NT2/D1 (cell line): ENCODE measurements around the gene SMCO4.

Source experiments
- DNase-seq: peaks from one replicate; pipeline ENCODE4 v3.0.0-alpha.2; 2011; ENCODE audit warnings: low read depth, low spot score
- H3K27me3 ChIP-seq: 2 replicates; pipeline ENCODE4 v1.6.0; 2011; ENCODE audit warnings: mild to moderate bottlenecking; ENCODE audit not compliant: insufficient read length, insufficient read depth
- H3K36me3 ChIP-seq: 2 replicates; pipeline ENCODE4 v1.6.1; 2011; ENCODE audit warnings: mild to moderate bottlenecking, low read length, mixed read lengths; ENCODE audit not compliant: insufficient read depth, insufficient read length
- H3K4me1 ChIP-seq: 2 replicates; pipeline ENCODE4 v1.5.1; 2011; ENCODE audit not compliant: insufficient read depth, insufficient read length
- H3K4me3 ChIP-seq: 2 replicates; pipeline ENCODE4 v1.5.1; 2011; ENCODE audit warnings: low read depth; ENCODE audit not compliant: insufficient read length
- H3K9ac ChIP-seq: 2 replicates; pipeline ENCODE4 v1.6.0; 2011; ENCODE audit warnings: low read depth; ENCODE audit not compliant: insufficient read length
- H3K9me3 ChIP-seq: 2 replicates; pipeline ENCODE4 v1.5.1; 2011; ENCODE audit warnings: mild to moderate bottlenecking, low read length; ENCODE audit not compliant: insufficient read depth
- SUZ12 ChIP-seq: IDR thresholded peaks from 2 replicates; pipeline ENCODE4 v1.6.1; 2011; ENCODE audit not compliant: insufficient read length, insufficient read depth; ENCODE audit errors: extremely low read depth
- YY1 ChIP-seq: IDR thresholded peaks from 2 replicates; pipeline ENCODE4 v1.6.1; 2011; ENCODE audit not compliant: insufficient read length, insufficient read depth
- ZNF274 ChIP-seq: IDR thresholded peaks from 2 replicates; pipeline ENCODE4 v1.6.1; 2011; ENCODE audit warnings: mild to moderate bottlenecking, low read depth, low read length

The SMCO4 gene

GRCh38 chr11:93528757-93529645, 14.2 kb downstream of the SMCO4 start:
- Histone ChIP-seq H3K4me1 (no peaks in the 10 kb centered on the region), H3K9ac (no peak overlapping the region), H3K4me3 (no peak overlapping the region), H3K36me3 (peaks cover 7% of the 10 kb centered on the region), H3K9me3 (no peaks in the 10 kb centered on the region), H3K27me3 (no peaks in the 10 kb centered on the region)
- TF ChIP-seq ZNF274 (no peak), SUZ12 (no peak), YY1 (no peak)
- DNase-seq = no peak

GRCh38 chr11:93528252-93528651, 14.9 kb downstream of the SMCO4 start:
- no peaks in the 10 kb centered on the region for H3K9me3 ChIP-seq
- no peaks in the 10 kb centered on the region for H3K4me1 ChIP-seq
- no peak overlapping the region for H3K9ac ChIP-seq
- H3K27me3 ChIP-seq = no peaks in the 10 kb centered on the region
- TF ChIP-seq YY1 = no peak
- TF ChIP-seq SUZ12 = no peak
- TF ChIP-seq ZNF274 = no peak
- no peak overlapping the region for H3K4me3 ChIP-seq
- H3K36me3 ChIP-seq = peaks cover 10% of the 10 kb centered on the region
- no peak for DNase-seq

GRCh38 chr11:93526641-93527583, 16.3 kb downstream of the SMCO4 start:
- Histone ChIP-seq H3K9ac (no peak overlapping the region), H3K9me3 (no peaks in the 10 kb centered on the region), H3K4me1 (no peaks in the 10 kb centered on the region), H3K27me3 (no peaks in the 10 kb centered on the region), H3K4me3 (no peak overlapping the region), H3K36me3 (peaks cover 14% of the 10 kb centered on the region)
- no peak for DNase-seq
- TF ChIP-seq SUZ12 (no peak), ZNF274 (no peak), YY1 (no peak)

GRCh38 chr11:93526346-93526633, 16.9 kb downstream of the SMCO4 start:
- Histone ChIP-seq H3K27me3 (no peaks in the 10 kb centered on the region), H3K4me1 (no peaks in the 10 kb centered on the region), H3K9ac (no peak overlapping the region), H3K4me3 (no peak overlapping the region), H3K9me3 (no peaks in the 10 kb centered on the region), H3K36me3 (peaks cover 14% of the 10 kb centered on the region)
- no peak for TF ChIP-seq ZNF274
- TF ChIP-seq SUZ12 = no peak
- TF ChIP-seq YY1 = no peak
- no peak for DNase-seq

GRCh38 chr11:93525601-93526345, 17.4 kb downstream of the SMCO4 start:
- Histone ChIP-seq H3K9me3 (no peaks in the 10 kb centered on the region), H3K36me3 (peaks cover 14% of the 10 kb centered on the region), H3K9ac (no peak overlapping the region), H3K4me1 (no peaks in the 10 kb centered on the region), H3K27me3 (no peaks in the 10 kb centered on the region), H3K4me3 (no peak overlapping the region)
- DNase-seq = no peak
- TF ChIP-seq ZNF274 (no peak), SUZ12 (no peak), YY1 (no peak)

- Histone ChIP-seq H3K4me1 (no peaks in the 10 kb centered on the region), H3K9ac (no peak overlapping the region), H3K4me3 (no peak overlapping the region), H3K27me3 (no peaks in the 10 kb centered on the region), H3K9me3 (no peaks in the 10 kb centered on the region), H3K36me3 (peaks cover 10% of the 10 kb centered on the region)
- DNase-seq = no peak
- TF ChIP-seq YY1 (no peak), SUZ12 (no peak), ZNF274 (no peak)
Observed at GRCh38 chr11:93524858-93525257, 18.3 kb downstream of the SMCO4 start.

- TF ChIP-seq SUZ12 = no peak
- TF ChIP-seq YY1 = no peak
- no peak for TF ChIP-seq ZNF274
- no peaks in the 10 kb centered on the region for H3K27me3 ChIP-seq
- H3K9me3 ChIP-seq = no peaks in the 10 kb centered on the region
- H3K4me1 ChIP-seq = no peaks in the 10 kb centered on the region
- peaks cover 10% of the 10 kb centered on the region for H3K36me3 ChIP-seq
- DNase-seq = no peak
- H3K4me3 ChIP-seq = no peak overlapping the region
- H3K9ac ChIP-seq = no peak overlapping the region
Observed at GRCh38 chr11:93524173-93524536, 19.0 kb downstream of the SMCO4 start.
